GM21576 (cell line): ENCODE data around the gene SEC11C.

Source experiments
- ATAC-seq: cut with Tn5 transposase; IDR thresholded peaks from one replicate; pipeline ENCODE4 v1.9.1; 2021; ENCODE audit warnings: mild to moderate bottlenecking, moderate library complexity; ENCODE audit not compliant: unreplicated experiment

The SEC11C gene

GRCh38 chr18:59144483-59144882 lies 4.8 kb downstream of the SEC11C start:
- no peak for ATAC-seq

GRCh38 chr18:59145055-59145454 lies 5.4 kb downstream of the SEC11C start:
- no peak for ATAC-seq

- no peak for ATAC-seq
Observed at GRCh38 chr18:59148192-59148591, 8.5 kb downstream of the SEC11C start.

GRCh38 chr18:59149007-59149406 lies 9.3 kb downstream of the SEC11C start:
- no peak for ATAC-seq

- no peak for ATAC-seq
Observed at GRCh38 chr18:59149416-59149815, 9.7 kb downstream of the SEC11C start.

GRCh38 chr18:59150236-59150635 lies 10.6 kb downstream of the SEC11C start:
- no peak for ATAC-seq

GRCh38 chr18:59155153-59155552 lies 15.5 kb downstream of the SEC11C start:
- ATAC-seq: no peak

- ATAC-seq: no peak
Observed at GRCh38 chr18:59156316-59156715, 16.6 kb downstream of the SEC11C start.

- ATAC-seq: no peak
Observed at GRCh38 chr18:59159265-59159664, 19.6 kb downstream of the SEC11C start.

- no peak for ATAC-seq
Observed at GRCh38 chr18:59159986-59160385, 20.3 kb downstream of the SEC11C start.

- ATAC-seq: no peak
Observed at GRCh38 chr18:59172664-59173249, 33.1 kb downstream of the SEC11C start.

- no peak for ATAC-seq
Observed at GRCh38 chr18:59177485-59177884, 37.8 kb downstream of the SEC11C start.

GRCh38 chr18:59180150-59180845 lies 40.6 kb downstream of the SEC11C start:
- no peak for ATAC-seq

- no peak for ATAC-seq
Observed at GRCh38 chr18:59182673-59183072, 43.0 kb downstream of the SEC11C start.

- ATAC-seq: no peak
Observed at GRCh38 chr18:59189008-59189407, 49.3 kb downstream of the SEC11C start.

- ATAC-seq: no peak
Observed at GRCh38 chr18:59189746-59190145, 50.1 kb downstream of the SEC11C start.

GRCh38 chr18:59196161-59196725 lies 56.6 kb downstream of the SEC11C start:
- ATAC-seq: no peak

- ATAC-seq: no peak
Observed at GRCh38 chr18:59197636-59198035, 58.0 kb downstream of the SEC11C start.

- no peak for ATAC-seq
Observed at GRCh38 chr18:59198215-59198614, 58.5 kb downstream of the SEC11C start.

GRCh38 chr18:59200787-59201186 lies 61.1 kb downstream of the SEC11C start:
- ATAC-seq: no peak

GRCh38 chr18:59202258-59202820 lies 62.7 kb downstream of the SEC11C start:
- no peak for ATAC-seq

GRCh38 chr18:59207506-59207905 lies 67.8 kb downstream of the SEC11C start:
- ATAC-seq: no peak
